ENCODE measurements around the gene ZDHHC20. TPM values are rescaled to one million over a fixed set of nuclear protein-coding genes. Genes with fewer than 3 reads are reported as not detected.

ZDHHC20 gene, protein sequence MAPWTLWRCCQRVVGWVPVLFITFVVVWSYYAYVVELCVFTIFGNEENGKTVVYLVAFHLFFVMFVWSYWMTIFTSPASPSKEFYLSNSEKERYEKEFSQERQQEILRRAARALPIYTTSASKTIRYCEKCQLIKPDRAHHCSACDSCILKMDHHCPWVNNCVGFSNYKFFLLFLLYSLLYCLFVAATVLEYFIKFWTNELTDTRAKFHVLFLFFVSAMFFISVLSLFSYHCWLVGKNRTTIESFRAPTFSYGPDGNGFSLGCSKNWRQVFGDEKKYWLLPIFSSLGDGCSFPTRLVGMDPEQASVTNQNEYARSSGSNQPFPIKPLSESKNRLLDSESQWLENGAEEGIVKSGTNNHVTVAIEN
- total RNA-seq (2016; rRNA removed; fragmentation: Illumina TruSeq; extraction: Trizol) (58.0 and 59.9 TPM in 2 replicates), polyA plus RNA-seq (2011; rRNA removed) (15.0 and 19.9 TPM in 2 replicates), polyA minus RNA-seq (2011; rRNA and poly(A)+ RNA removed; ENCODE audit: low replicate concordance) (21.3 and 30.0 TPM in 2 replicates), Bru-seq, nascent RNA (percentile 77 among the genes with signal in this experiment), BruChase-seq, experiment 1, labeled RNA remaining after a 6-hour chase (percentile 81 among the genes with signal in this experiment), BruChase-seq, experiment 2, labeled RNA remaining after a 2-hour chase (percentile 76 among the genes with signal in this experiment)
- total RNA-seq (2016; cell fraction: cytosol; rRNA removed; fragmentation: Illumina TruSeq; extraction: Trizol; ENCODE audit: low read depth): 33.6 and 37.9 TPM in 2 replicates
- 58.2 and 61.9 TPM in 2 replicates for total RNA-seq (2016; cell fraction: insoluble cytoplasmic fraction; rRNA removed; fragmentation: Illumina TruSeq; extraction: Trizol)
- total RNA-seq (2016; cell fraction: membrane; rRNA removed; fragmentation: Illumina TruSeq; extraction: Trizol): 31.4 and 36.7 TPM in 2 replicates
- total RNA-seq (2016; cell fraction: nucleus; rRNA removed; fragmentation: Illumina TruSeq; extraction: Trizol): 54.0 and 61.7 TPM in 2 replicates
- polyA plus RNA-seq (2011; cell fraction: cytosol; rRNA removed): 9.9 and 13.4 TPM in 2 replicates
- polyA plus RNA-seq (2011; cell fraction: nucleus; rRNA removed): 4.2 and 5.2 TPM in 2 replicates
- 16.4 and 27.7 TPM in 2 replicates for polyA plus RNA-seq (2012)
- polyA plus RNA-seq (2016; cell fraction: cytosol; fragmentation: Illumina TruSeq; extraction: Trizol; ENCODE audit: low read depth): 3.6 and 5.0 TPM in 2 replicates
- 37.0 and 38.2 TPM in 2 replicates for polyA plus RNA-seq (2016; cell fraction: insoluble cytoplasmic fraction; fragmentation: Illumina TruSeq; extraction: Trizol; ENCODE audit: low read depth)
- 13.9 and 14.8 TPM in 2 replicates for polyA plus RNA-seq (2016; cell fraction: membrane; fragmentation: Illumina TruSeq; extraction: Trizol; ENCODE audit: low read depth)
- 45.0 and 50.6 TPM in 2 replicates for polyA plus RNA-seq (2016; cell fraction: nucleus; fragmentation: Illumina TruSeq; extraction: Trizol; ENCODE audit: insufficient read depth, low read depth)
- polyA minus RNA-seq (2011; cell fraction: cytosol; rRNA and poly(A)+ RNA removed): 29.9 and 32.9 TPM in 2 replicates
- 19.7 and 20.3 TPM in 2 replicates for polyA minus RNA-seq (2011; cell fraction: nucleus; rRNA and poly(A)+ RNA removed)
- long read RNA-seq, experiment 1, partial matches to known transcripts: 0 of 3 reads
- long read RNA-seq, experiment 1, other reads (novel, unspliced or antisense): 3 of 3 reads
- long read RNA-seq, experiment 2, partial matches to known transcripts: 0 of 22 reads
- long read RNA-seq, experiment 2, other reads (novel, unspliced or antisense): 22 of 22 reads

DNA sequence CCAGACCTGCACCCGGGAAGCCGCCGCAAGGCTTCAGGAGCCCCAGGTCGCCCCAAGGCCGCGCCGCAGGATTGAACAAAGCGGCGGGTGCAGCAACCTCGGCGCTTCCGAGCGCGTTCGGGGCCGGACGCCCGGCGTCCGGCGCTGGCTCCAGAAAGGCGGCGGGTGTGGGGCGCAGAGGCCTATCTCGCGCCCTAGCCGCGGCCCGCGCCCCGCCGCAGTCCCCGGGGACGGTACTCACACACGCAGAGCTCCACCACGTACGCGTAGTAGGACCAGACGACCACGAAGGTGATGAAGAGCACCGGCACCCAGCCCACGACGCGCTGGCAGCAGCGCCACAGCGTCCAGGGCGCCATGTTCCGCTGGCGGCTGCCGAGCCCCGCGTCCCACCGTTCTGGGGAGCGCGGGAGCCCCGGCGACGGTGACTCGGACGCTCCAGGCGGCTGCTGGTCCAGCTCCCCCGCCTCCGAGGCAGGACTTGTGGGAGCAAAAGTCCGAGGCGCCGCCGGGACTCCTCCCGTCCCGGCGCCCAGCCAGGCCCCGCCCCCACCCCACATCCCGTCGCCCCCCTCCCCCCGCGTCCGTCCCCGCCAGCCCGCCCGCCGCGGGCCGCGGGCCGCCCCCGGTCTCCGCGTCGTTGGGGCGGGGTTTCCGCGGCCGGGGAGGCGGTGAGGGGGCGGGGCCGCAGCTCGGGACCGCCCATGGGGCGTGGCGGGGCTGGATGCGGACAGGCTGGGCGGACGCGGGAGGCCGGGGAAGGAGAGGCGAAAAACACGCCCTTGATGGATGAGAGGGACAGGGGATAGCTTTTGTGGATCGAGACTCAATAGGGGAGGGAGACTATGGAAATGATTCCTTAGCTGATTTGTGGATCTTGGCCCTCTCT is at the start of gene ZDHHC20:
Gene ZDHHC20 (minus strand): TSS at position 491 of the 889 bp plus-strand sequence. CDS start 132 bp downstream, at position 359.
- intact Hi-C loops (cut with micrococcal nuclease; ENCODE audit: unreplicated experiment) (loop anchor here (5.0 kb wide), 1 partner anchor 57 kb away; no protein-coding TSS in a partner anchor), in situ Hi-C loops (cut with HindIII; ENCODE audit: extremely low pct_ligation_motif_present, low pct_unique_long_range_greater_than_20kb) (no loop called here)
- ATAC-seq (peak; percentile 94), DNase-seq (ENCODE audit: low spot score) (peak; percentile 72), FAIRE-seq (no peak)
- Histone ChIP-seq H4K20me1 (ENCODE audit: insufficient read depth, low read length) (peaks cover 15% of the 10 kb centered on the region; the same call in 1 of the 2 replicates), H2AFZ (ENCODE audit: low read length) (peak within 1 kb of the TSS; percentile 80), H3K36me3 (replicated peaks in 1 of 2; ENCODE audit: control insufficient read depth in 1 of 2, insufficient read depth in 2 of 2, low read length in 2 of 2) (no peaks in the 10 kb centered on the region), H3K4me1 (ENCODE audit: insufficient read depth, low read length) (peaks cover 49% of the 10 kb centered on the region), H3K27me3 (ENCODE audit: control insufficient read depth in 1 of 2, insufficient read depth in 2 of 2, low read length in 2 of 2) (no peaks in the 10 kb centered on the region; a peak in 1 of 5 replicates), H3K9me3 (ENCODE audit: low read length) (no peaks in the 10 kb centered on the region), H3K79me2 (ENCODE audit: insufficient read depth, low read length) (peaks cover 42% of the 10 kb centered on the region), H3K4me2 (ENCODE audit: low read depth, low read length) (peak within 1 kb of the TSS; percentile 87), H3K9ac (ENCODE audit: insufficient read depth, low read depth, low read length) (peak within 1 kb of the TSS; percentile 98), H3K4me3 (replicated peaks in 1 of 3; ENCODE audit: insufficient read depth in 1 of 3, low read depth in 2 of 3, low read length in 3 of 3) (peak within 1 kb of the TSS; percentile 98 to 100 (median 99)), H3K27ac (ENCODE audit: extremely low read length, insufficient read depth, low read length) (peak within 1 kb of the TSS; percentile 95)
- BruUV-seq (replicated peaks): no TSS peak
- ChIA-PET CTCF (ENCODE audit: low intra/inter-chr PET ratio, low total read pairs) (no interaction called here), POLR2A (interaction anchor here (0.5 to 2.0 kb wide), 6 partner anchors 9 to 376 kb away, joined by 3 to 10 read pairs (median 3); partner anchors contain the start of genes MRPL57 and SKA3)
- 1% methylated on average over 39 of the region's 107 CpGs for WGBS (ENCODE audit: low lambda C conversion rate)
- TF ChIP-seq TBX2 (CRISPR knock-in tag; IDR thresholded peaks at IDR 0.05; ENCODE audit: borderline replicate concordance): 0 out of 2 replicates have a peak, but pooled peaks have one; percentile 26
- TF ChIP-seq ZNF616 (CRISPR knock-in tag; IDR thresholded peaks at IDR 0.05; ENCODE audit: low read depth): peak; percentile 47; the same call in 1 of the 2 replicates
- TF ChIP-seq, protein P1, sequence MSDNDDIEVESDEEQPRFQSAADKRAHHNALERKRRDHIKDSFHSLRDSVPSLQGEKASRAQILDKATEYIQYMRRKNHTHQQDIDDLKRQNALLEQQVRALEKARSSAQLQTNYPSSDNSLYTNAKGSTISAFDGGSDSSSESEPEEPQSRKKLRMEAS (IDR thresholded peaks at IDR 0.05): peak; percentile 17; the same call in 1 of the 2 replicates
- TF ChIP-seq SP1 (IDR thresholded peaks at IDR 0.05): no peak
- TF ChIP-seq SP1 (CRISPR knock-in tag; IDR thresholded peaks at IDR 0.05): peak; percentile 68
- peak; percentile 93 for TF ChIP-seq HNRNPK (IDR thresholded peaks at IDR 0.05; ENCODE audit: low read depth, low read length, poor library complexity, severe bottlenecking)
- peak; percentile 55 for TF ChIP-seq HNRNPLL (IDR thresholded peaks at IDR 0.05; ENCODE audit: low read depth, low read length, poor library complexity, severe bottlenecking)
- no peak for TF ChIP-seq CCAR2 (optimal IDR thresholded peaks at IDR 0.05; ENCODE audit: low read depth, low read length)
- peak; percentile 26; the same call in 1 of the 2 replicates for TF ChIP-seq TARDBP (CRISPR knock-in tag; IDR thresholded peaks at IDR 0.05)
- TF ChIP-seq ZNF777 (CRISPR knock-in tag; IDR thresholded peaks at IDR 0.05): 0 out of 2 replicates have a peak, but pooled peaks have one; percentile 22
- peak; percentile 48; the same call in 1 of the 2 replicates for TF ChIP-seq TMF1 (CRISPR knock-in tag; IDR thresholded peaks at IDR 0.05; ENCODE audit: low read depth)
- peak; percentile 53 for TF ChIP-seq SPEN (CRISPR knock-in tag; IDR thresholded peaks at IDR 0.05; ENCODE audit: low read depth)
- TF ChIP-seq, protein P2, sequence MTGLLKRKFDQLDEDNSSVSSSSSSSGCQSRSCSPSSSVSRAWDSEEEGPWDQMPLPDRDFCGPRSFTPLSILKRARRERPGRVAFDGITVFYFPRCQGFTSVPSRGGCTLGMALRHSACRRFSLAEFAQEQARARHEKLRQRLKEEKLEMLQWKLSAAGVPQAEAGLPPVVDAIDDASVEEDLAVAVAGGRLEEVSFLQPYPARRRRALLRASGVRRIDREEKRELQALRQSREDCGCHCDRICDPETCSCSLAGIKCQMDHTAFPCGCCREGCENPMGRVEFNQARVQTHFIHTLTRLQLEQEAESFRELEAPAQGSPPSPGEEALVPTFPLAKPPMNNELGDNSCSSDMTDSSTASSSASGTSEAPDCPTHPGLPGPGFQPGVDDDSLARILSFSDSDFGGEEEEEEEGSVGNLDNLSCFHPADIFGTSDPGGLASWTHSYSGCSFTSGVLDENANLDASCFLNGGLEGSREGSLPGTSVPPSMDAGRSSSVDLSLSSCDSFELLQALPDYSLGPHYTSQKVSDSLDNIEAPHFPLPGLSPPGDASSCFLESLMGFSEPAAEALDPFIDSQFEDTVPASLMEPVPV (CRISPR knock-in tag; IDR thresholded peaks at IDR 0.05): peak; percentile 32; the same call in 1 of the 2 replicates
- TF ChIP-seq FIP1L1 (IDR thresholded peaks at IDR 0.05; ENCODE audit: borderline replicate concordance, insufficient read depth, low read depth, low read length): no peak
